NCI-H2107 (cell line): ENCODE data around the gene PDZRN3.

Experiments used
- DNase-seq: peaks from one replicate; lab custom pipeline; 2025; lab: John Stamatoyannopoulos, UW

The PDZRN3 gene

DNA sequence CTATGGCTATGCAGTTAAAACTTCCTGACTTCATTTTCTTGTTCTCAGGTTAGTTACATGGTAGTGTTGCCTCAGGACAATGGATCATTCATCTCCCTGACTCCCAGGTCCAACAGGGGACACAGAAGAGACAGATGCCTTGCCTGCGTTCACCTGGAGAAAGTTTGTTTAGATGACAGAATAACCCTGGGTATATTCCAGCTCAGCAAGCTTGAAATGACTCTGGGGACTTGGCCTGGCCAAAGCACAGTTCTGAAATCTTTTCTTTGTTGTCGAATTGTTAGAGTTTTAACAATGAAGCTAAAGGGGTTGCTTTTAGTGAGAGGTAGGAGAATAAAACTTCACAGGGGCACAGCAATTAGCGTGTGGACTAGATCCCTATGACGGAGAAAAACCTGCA, 206.1 kb downstream of the PDZRN3 start:
- DNase-seq: no peak

- no peak for DNase-seq
These were observed 209.6 kb downstream of the PDZRN3 start for GRCh38 chr3:73415118-73415517.

- DNase-seq: no peak
These were observed 211.1 kb downstream of the PDZRN3 start for GRCh38 chr3:73413619-73414018.

DNA sequence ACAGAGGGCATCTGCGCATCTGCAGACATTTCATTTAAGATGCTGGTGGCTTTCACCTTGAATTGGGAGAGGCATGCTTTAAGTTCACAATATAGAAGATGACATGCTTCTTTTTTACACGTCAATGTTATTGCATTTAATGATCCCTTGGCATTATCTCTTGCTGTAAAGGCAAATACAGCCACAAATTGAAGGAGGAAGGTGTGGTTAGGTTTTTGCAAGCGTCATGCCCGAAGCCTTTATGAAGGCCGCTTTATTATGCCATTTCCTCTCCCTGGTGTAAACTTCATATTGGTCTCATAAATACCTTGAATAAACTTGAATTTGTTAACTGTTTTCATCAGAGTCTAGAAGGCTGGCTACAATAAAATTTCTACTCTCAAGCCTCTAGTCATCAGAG, 212.7 kb downstream of the PDZRN3 start:
- DNase-seq: no peak

GRCh38 chr3:73411545-73411944, 213.2 kb downstream of the PDZRN3 start:
- no peak for DNase-seq

DNA sequence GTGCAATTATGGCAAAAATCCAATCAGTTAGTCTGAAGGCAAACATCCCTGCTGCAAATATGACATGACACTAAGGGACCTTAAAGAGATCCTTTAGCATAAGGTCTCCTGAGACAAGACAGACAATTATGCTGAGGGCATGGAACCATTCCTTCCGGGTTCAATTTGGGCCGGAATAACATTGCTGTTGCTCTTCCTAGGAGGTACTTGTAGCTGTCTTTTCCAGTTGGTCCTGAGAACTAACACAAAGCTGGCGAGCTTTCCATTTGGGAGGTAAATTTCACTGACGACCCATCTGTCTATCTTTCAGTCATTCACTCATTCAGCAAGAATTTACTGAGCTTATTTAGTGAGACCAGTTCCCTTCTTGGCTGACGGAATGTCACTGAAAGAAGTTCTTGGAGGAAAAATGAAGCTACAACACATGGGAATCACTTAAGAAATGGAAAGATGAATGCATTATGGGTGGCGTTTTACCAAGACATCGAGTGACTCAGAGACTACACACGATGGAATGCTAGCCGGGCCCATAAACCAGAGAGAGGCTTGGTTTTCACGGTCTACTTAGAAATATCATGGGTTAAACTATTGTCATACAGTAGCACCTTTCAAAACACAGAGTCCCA, 215.5 kb downstream of the PDZRN3 start:
- no peak for DNase-seq

- no peak for DNase-seq
These were observed 216.1 kb downstream of the PDZRN3 start for GRCh38 chr3:73408634-73409033.

DNA sequence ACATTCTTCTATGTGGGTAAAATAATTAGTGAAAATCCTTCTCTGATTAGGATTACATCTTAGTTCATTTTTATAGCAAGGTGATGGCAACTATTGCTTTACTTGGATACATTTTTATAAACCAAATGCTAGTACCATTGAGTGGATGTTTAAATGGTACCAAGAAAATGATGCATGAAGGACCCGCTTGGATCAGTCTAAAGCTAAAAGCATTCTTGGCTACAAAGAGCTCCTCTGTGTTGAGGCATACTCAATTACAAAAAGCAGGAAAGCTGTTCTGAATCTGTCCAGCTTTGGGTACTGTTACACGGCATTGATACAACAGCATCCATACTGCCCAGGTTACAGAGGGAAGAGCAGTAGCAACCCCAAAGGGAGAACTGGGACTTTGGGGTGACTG, 217.2 kb downstream of the PDZRN3 start:
- no peak for DNase-seq

GRCh38 chr3:73405853-73406252, 218.9 kb downstream of the PDZRN3 start:
- DNase-seq: no peak

DNA sequence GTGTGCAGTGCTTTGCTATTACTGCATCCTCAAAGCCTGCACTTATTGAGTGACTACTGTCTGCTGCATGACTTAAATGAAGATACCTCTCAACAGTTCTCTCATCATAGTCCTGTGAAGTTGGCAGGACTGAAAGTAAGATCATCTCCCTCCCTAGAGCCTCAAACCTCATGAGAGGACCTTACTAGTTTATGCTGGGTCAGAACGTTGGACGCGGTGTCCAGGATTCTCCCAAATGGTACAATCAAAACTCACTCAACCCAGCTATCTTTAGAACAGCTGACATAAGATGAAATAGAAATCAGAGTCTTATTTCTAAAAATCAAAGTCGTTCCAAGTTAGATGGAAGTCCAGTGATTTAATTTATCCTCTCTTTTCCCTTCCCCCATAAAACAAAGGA, 219.7 kb downstream of the PDZRN3 start:
- DNase-seq: no peak

DNA sequence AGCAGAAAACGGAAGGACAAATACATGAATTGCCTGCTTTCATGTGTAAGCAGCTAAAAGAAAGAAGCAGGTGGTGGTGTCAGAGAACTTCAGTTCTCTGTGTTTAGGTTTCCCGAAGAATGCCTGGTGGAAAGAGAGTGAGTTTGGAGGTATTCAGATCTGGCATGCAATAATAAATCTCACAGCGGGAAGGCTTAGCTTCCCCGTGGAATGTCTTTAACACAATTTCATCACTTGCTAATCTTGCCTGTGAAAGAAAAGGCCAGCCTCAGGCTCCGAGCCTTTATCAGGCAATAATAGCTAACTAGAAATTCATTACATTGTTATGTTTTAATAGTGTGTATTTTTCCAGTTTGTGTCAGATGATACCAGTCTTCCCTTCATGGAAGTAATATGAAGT, 220.3 kb downstream of the PDZRN3 start:
- DNase-seq: no peak

DNA sequence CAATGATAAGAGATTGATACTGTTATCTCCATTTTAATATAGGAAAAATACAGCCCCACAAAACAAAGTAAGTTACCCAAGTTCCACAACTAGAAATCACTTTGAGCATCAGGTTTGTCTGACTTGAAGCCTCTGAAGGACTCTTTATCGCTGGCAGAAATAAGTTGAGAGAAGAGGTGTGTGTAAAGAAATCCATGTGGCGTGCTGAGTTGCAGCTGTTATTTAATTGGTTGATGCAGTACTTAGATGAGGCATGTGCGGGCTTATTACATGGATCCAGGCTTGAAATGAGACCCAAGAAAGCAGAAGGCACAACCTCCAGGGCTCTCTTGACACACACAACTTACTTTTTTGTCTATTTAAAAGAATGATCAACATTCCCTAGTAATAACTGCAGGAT, 221.3 kb downstream of the PDZRN3 start:
- DNase-seq: no peak

- DNase-seq: no peak
These were observed 223.0 kb downstream of the PDZRN3 start for GRCh38 chr3:73401616-73402279.

GRCh38 chr3:73401059-73401458, 223.7 kb downstream of the PDZRN3 start:
- no peak for DNase-seq

DNA sequence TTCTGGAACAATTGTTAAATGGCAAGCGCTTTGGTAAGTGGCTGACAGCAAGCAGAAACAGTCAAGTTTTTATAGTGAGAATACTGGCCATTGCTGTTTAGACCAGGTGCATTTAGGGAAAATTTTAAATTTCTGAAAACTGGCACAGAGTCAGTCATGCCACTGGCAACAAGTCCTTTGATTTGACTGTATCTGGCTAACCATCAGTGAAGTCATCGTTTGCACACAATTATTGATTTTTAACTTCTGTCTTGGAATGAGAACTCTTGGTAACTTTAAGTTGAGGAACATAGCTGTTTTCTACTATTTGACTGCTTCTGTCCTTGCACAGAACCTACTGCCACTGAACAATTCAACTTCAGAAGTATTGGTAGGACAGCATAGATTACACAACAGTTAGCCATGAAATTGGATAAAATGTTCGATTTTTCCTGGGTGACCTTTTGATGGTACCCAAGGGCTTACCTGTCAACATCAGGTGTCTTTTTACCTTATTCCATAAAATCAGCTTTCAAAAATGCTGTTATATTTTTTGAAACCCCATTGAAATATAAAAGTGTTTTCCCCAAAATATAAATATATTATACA, 225.0 kb downstream of the PDZRN3 start:
- no peak for DNase-seq

DNA sequence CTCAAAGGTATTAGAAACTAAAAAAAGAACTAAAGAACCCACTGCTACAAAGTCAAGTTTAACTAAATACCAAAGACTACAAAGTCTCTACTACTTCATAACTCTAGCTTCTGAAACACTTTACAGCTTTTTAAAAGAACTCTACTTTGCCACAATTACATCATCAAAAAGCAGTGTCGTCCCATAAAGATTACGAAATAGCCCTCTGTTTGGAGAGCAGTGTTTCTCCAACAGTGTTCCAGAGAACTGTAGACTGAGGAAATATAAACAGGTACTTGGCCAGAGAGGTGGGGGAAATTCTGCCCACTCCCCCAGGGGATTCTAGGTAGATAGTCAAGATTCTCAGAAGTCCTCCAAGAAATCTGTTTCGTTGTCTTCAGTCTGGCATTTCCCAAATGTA, 225.6 kb downstream of the PDZRN3 start:
- no peak for DNase-seq

DNA sequence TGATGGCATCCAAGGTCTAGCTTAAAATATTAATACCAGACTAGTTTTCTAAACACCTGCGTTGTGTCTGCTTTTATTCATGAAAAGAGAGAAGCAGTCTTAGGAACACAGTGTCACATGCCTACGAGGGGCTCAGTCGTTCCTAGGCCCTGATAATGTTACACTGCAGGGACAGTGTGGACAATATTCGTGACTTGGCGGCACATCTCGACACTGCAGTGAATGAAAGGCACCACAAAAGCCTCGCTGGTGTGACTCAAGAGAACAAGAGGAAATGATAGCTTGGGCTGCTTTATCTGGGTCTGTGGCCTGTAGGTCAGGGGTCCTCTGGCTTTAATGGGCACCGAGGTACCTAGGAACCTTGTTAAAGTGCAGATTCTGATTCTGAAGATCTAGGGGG, 226.7 kb downstream of the PDZRN3 start:
- DNase-seq: no peak

- no peak for DNase-seq
These were observed 230.5 kb downstream of the PDZRN3 start for GRCh38 chr3:73394240-73394639.

- no peak for DNase-seq
These were observed 231.7 kb downstream of the PDZRN3 start for GRCh38 chr3:73393005-73393404.

- DNase-seq: no peak
These were observed 232.8 kb downstream of the PDZRN3 start for GRCh38 chr3:73391984-73392383.

- DNase-seq: no peak
These were observed 234.8 kb downstream of the PDZRN3 start for GRCh38 chr3:73389928-73390327.

- DNase-seq: no peak
These were observed 235.5 kb downstream of the PDZRN3 start for GRCh38 chr3:73389117-73389813.

DNA sequence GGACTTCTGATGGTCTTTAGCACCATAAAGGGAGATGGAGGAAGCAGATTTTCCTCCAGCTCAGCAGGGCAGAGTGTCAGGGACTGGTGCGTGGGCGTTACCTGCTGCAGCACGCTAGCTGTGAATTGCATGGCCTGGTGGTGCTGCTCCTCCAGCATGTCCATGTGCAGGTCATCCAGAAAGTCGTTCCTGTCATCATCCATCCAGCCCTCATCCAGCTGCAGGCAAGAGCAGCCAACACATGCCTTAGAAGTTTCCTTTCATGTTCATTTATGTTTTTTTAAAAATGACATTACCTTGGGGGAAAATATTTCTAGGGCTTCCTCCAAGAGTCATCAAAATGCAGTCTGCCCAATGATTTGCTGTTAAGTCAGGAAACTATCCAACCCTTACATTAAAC, 239.2 kb downstream of the PDZRN3 start:
- DNase-seq: no peak
